ENCODE results near the gene HIPK2. TPM values are rescaled to one million over a fixed set of nuclear protein-coding genes. Genes with fewer than 3 reads are reported as not detected.

Gene HIPK2
- total and polyA plus RNA-seq, 2 experiments from 2014 or later, result 23.2 to 47.0 TPM

DNA sequence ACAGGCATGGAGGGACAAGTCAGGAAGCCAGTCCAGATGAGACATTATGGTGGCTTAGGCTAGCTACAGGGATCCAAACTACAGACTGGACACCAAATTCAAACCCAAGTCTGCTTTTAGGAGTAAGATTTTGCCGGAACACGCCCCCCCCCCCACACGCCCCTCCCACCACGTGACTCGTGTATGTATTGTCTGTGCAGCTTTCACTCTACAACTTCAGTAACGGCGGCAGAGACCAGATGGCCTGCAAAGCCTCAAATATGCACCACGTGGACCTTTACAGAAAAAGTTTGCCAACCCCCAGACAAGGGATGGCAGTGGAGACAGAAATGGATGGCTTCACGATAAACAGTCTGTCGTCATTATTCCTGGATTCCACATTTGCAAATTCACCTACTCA lies 14.5 kb downstream of the HIPK2 start:
- no peaks in the 10 kb centered on the region for H3K9me3 ChIP-seq (ENCODE audit: low read depth)
- H3K36me3 ChIP-seq, result no peaks in the 10 kb centered on the region
- TF ChIP-seq, protein P1, sequence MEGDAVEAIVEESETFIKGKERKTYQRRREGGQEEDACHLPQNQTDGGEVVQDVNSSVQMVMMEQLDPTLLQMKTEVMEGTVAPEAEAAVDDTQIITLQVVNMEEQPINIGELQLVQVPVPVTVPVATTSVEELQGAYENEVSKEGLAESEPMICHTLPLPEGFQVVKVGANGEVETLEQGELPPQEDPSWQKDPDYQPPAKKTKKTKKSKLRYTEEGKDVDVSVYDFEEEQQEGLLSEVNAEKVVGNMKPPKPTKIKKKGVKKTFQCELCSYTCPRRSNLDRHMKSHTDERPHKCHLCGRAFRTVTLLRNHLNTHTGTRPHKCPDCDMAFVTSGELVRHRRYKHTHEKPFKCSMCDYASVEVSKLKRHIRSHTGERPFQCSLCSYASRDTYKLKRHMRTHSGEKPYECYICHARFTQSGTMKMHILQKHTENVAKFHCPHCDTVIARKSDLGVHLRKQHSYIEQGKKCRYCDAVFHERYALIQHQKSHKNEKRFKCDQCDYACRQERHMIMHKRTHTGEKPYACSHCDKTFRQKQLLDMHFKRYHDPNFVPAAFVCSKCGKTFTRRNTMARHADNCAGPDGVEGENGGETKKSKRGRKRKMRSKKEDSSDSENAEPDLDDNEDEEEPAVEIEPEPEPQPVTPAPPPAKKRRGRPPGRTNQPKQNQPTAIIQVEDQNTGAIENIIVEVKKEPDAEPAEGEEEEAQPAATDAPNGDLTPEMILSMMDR (IDR thresholded peaks at IDR 0.05; ENCODE audit: low read depth, low read length), result no peak
- H3K4me3 ChIP-seq, result no peak overlapping the region
- no peak overlapping the region for H3K27ac ChIP-seq
- peaks cover 3% of the 10 kb centered on the region for H3K4me1 ChIP-seq (ENCODE audit: low read depth)
- peak in 1 of 2 donors; percentile 52 for DNase-seq (ENCODE audit: low read depth in 1 of 2, low spot score in 1 of 2)
- no peaks in the 10 kb centered on the region for H3K27me3 ChIP-seq

- peak in 1 of 2 donors; percentile 89 for DNase-seq (ENCODE audit: low read depth in 1 of 2, low spot score in 1 of 2)
- TF ChIP-seq, protein P1 (IDR thresholded peaks at IDR 0.05; ENCODE audit: low read depth, low read length), result no peak
- Histone ChIP-seq H3K27ac (no peak overlapping the region), H3K9me3 (ENCODE audit: low read depth) (no peaks in the 10 kb centered on the region), H3K4me1 (ENCODE audit: low read depth) (no peaks in the 10 kb centered on the region), H3K27me3 (no peaks in the 10 kb centered on the region), H3K4me3 (no peak overlapping the region), H3K36me3 (no peaks in the 10 kb centered on the region)
Observed at GRCh38 chr7:139762886-139763285, 14.9 kb downstream of the HIPK2 start.

GRCh38 chr7:139758388-139758787 lies 19.4 kb downstream of the HIPK2 start:
- Histone ChIP-seq H3K9me3 (ENCODE audit: low read depth) (no peaks in the 10 kb centered on the region), H3K4me3 (no peak overlapping the region), H3K4me1 (ENCODE audit: low read depth) (peaks cover 4% of the 10 kb centered on the region), H3K36me3 (no peaks in the 10 kb centered on the region), H3K27ac (no peak overlapping the region), H3K27me3 (no peaks in the 10 kb centered on the region)
- DNase-seq (ENCODE audit: low read depth in 1 of 2, low spot score in 1 of 2), result no peak
- TF ChIP-seq, protein P1 (IDR thresholded peaks at IDR 0.05; ENCODE audit: low read depth, low read length), result no peak

DNA sequence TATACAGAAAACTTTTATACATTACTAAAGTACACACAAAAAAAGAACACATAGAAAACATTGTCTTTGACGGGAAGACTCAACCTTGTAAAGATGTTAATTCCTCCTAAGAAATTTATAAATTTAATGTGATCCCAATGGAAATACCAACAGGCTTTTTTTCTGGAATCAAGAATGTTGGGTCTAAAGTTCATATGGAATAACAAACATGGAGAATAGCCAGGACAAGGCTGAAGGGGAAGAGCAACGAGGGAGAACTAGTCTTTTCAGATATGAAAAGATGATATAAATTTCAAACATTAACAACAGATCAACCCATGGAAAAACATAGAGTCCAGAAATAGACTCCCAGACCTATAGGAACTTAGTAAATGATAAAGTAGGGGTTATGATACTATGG lies 19.8 kb downstream of the HIPK2 start:
- Histone ChIP-seq H3K4me1 (ENCODE audit: low read depth) (peaks cover 4% of the 10 kb centered on the region), H3K36me3 (no peaks in the 10 kb centered on the region), H3K4me3 (no peak overlapping the region), H3K9me3 (ENCODE audit: low read depth) (no peaks in the 10 kb centered on the region), H3K27ac (no peak overlapping the region), H3K27me3 (no peaks in the 10 kb centered on the region)
- DNase-seq (ENCODE audit: low read depth in 1 of 2, low spot score in 1 of 2), result no peak
- TF ChIP-seq, protein P1 (IDR thresholded peaks at IDR 0.05; ENCODE audit: low read depth, low read length), result no peak

DNA sequence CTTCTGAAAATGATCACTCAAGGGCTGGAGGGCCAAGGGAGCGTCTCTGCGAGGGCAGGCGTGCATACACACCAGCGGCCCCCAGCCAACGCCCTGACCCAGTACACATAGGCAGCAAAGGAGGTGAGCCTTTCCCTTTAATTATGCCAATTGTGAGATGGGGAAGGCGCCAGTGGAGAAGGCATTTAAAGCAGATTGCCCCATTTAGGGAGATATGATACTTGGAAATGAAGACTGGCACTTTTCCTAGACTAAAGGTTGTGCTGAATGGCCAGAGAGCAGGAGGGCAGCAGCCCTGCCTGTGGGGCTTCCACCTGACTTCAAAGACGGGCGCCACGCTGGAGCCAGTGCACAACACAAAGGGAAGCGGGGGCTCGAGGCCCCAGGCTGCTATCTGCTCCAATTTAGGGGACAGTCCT lies 24.1 kb downstream of the HIPK2 start:
- Histone ChIP-seq H3K36me3 (no peaks in the 10 kb centered on the region), H3K4me1 (ENCODE audit: low read depth) (peaks cover 4% of the 10 kb centered on the region), H3K4me3 (no peak overlapping the region), H3K27ac (no peak overlapping the region), H3K9me3 (ENCODE audit: low read depth) (no peaks in the 10 kb centered on the region), H3K27me3 (no peaks in the 10 kb centered on the region)
- TF ChIP-seq, protein P1 (IDR thresholded peaks at IDR 0.05; ENCODE audit: low read depth, low read length), result no peak
- no peak for DNase-seq (ENCODE audit: low read depth in 1 of 2, low spot score in 1 of 2)
